ENCODE measurements around the gene CROCC2. TPM values are rescaled to one million over a fixed set of nuclear protein-coding genes. Genes with fewer than 3 reads are reported as not detected.

The CROCC2 gene
- total RNA-seq, 1 experiment from 2014 or later, result not detected

DNA sequence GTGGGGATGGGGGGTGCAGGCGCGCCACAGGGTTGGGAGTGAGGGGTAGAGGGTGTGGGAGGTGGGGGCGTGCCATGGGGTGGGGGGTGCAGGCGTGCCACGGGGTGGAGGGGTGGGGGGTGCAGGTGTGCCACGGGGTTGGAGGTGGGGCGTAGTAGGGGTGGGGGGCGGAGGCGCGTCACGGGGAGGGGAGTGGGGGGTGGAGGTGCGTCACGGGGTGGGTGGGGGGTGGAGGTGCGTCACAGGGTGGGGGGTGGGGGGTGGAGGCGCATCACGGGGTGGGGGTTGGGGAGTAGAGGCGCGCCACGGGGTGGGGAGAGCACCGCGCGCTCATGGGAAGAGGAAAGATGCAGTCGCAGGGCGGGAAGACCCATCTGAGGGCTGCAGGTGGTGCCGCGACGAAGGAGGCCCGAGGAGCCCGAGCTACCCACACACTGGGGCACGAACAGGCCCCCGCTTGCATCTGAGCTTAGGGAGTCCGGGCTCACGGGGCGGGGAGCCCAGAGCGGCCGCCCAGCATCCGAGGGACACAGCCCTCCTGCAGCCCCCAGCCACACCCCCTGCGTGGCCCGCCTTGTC, 129.8 kb downstream of the CROCC2 start:
- DNase-seq (ENCODE audit: low spot score), result no peak

DNA sequence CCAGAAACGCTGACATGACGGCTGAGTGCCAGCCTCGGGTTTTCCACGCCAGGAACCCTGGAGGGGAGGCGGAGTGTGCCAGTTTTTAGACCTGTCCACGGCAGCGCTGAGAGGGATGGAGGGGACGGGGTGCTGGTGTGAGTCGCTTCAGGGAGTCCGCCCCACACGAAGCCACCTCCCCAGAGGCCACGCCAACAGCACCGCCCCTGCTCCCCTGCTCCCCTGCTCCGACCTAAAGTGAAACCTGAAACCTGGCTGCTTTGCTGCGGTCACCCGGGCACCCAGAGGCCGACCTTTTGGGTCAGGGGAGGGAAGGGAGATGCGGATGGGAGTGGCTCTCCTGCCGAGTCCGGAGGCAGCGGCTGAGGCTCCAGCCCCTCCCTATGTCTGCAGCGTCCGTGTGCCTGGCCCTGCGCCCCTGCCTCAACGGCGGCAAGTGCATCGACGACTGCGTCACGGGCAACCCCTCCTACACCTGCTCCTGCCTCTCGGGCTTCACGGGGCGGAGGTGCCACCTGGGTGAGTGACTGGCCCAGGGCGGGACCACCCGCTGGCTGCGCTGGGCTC, 130.3 kb downstream of the CROCC2 start:
- DNase-seq (ENCODE audit: low spot score), result no peak

DNA sequence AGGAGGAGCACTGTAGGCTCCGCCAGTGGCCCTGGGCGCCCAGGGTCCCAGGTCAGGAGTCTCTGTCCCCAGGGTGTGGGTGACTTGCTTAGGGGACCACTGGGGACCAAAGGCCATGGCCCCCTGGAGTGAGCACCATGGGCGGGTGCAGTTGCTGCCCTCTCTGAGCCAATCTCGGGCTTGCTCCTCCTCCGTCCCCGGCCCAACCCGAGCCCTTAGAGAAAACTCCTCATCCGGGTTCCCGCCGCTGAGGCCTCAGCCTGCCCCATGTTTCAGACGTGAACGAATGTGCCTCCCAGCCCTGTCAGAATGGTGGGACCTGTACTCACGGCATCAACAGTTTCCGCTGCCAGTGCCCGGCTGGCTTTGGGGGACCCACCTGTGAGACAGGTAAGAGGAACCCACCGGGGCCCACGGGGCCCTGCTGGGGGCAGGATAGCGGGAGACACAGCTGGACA, 130.9 kb downstream of the CROCC2 start:
- DNase-seq (ENCODE audit: low spot score), result no peak

DNA sequence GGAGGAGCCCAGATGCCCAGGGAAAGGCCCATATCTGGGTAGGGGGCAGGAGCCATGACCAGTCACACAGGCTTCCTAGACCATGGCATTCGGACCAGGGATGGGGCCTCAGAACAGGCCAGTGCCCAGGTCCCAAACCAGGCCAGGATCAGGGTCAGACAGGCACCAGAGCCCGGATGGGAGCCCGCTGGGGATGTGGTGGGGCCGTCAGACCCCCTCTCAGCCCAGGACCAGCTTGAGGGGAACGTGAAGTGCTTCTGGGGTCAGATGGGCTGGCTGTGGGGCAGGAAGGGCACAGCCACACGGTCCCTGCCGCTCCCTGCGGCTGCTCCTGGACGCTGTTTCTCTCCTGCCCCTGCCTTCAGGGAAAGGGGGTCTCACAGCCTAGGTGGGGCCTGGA, 131.4 kb downstream of the CROCC2 start:
- no peak for DNase-seq (ENCODE audit: low spot score)

DNA sequence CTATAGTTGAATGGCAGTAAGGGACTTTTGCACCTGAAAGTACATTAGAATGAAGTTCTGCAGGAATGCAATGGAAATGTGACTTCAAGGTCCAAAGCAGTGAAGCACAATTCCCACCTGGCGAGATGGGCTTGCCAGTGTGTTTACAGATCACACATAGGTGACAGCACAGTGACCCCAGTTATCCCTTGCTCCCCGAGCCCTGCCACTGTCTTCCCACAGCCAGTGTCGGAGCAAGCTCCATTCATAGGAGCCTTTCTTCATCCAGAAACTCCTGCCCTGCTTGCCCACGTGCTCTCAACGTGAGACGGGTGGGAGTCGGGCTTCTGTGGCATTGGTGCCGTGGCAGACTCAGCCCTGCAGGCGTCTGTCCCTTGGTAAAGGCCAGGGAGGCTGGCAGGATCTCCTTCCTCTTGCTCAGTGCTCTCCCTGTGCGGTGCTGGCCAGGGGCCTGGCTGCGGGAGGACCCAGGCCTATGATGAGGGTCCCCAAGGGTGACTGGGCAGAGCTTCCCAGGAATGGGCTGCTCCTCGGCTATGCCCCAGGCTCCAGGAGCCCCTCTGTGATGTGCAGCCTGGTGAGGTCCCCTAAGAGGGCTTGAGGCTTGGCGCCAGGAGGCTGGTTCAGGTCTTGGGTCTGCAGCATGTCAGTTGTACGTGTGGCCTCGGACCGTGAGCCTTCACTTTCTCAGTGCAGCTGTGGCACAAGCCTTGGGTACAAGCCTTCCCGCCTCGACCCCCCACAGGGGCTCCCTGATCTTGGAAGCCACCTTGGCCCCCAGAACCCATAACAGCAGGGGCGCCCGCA, 132.4 kb downstream of the CROCC2 start:
- DNase-seq (ENCODE audit: low spot score), result no peak

DNA sequence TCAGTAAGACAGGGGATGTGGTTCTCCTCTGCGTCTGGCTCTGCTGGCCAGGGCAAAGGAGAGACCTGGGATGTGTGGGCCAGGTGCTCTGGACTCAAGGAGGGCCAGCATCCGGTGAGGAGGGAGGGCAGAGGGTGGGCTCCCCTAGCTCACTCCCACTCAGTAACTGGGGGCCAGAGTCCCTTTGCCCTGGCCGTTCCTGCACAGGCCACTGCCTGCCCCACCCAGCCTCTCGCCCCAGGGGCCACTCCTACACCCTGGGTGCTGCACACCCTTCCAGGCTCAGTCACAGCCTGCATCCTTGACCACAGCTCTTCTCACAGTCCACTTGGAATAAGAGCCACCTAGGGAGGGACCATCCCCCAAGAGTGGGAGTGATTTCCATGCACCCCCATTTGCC, 133.3 kb downstream of the CROCC2 start:
- DNase-seq (ENCODE audit: low spot score), result no peak

DNA sequence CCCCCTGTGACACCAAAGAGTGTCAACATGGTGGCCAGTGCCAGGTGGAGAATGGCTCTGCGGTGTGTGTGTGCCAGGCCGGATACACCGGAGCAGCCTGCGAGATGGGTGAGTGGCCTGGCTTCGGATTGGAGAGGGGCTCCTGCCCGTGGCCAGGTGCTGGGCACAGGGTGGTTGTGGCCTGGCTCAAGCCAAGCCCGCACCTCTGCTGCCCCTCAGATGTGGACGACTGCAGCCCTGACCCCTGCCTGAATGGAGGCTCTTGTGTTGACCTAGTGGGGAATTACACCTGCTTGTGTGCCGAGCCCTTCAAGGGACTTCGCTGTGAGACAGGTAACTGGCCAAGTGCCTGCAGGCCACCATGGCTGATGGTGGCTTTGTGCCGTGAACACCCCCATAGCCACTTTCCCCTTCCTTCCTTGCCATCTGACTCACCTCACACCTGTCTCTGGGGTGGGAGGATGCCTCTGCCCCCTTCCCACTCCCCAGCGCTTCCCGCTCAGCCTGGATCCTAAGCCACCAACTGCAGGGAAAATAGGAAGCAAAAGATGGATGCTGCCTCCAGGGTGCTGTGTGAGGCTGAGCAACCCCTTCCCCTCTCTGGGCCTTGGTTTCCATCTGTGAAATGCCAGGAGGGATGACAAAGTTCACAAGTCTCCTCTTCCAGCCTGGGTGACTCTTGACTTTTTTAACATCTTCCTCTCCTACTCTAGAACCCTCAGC, 134.1 kb downstream of the CROCC2 start:
- no peak for DNase-seq (ENCODE audit: low spot score)

DNA sequence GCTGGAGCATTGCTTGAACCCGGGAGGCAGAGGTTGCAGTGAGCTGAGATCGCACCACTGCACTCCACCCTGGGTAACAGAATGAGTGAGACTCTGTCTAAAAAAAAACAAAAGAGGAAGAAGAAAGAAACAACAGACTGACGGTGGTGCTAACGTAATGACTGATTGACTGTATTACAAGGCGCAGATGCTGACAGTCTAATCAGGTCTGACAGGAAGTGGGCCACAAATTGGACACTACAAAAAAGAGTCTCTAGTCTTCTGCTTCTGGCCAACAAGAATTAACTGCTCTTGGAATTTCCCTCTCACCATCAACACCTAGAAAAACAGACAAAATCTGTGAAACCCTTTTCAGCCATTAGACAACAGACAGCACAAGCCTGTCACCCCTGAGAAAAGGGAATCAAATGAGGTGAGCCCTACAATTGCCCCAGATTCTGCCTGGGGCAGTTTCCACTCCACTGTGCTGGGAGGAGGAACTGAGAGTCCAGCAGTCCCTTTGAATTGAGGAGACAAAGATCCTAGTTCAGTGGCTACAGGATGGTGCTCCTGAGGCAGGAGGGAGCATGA, 135.5 kb downstream of the CROCC2 start:
- no peak for DNase-seq (ENCODE audit: low spot score)

Other genes starting within 250 kb of the CROCC2 start
- gene AQP12B, start 223.5 kb upstream of the CROCC2 start, total RNA-seq (2014; rRNA removed; shearing (Covaris generic)), result not detected in 2 replicates
- not detected in 2 replicates for gene AQP12A, start 214.5 kb upstream of the CROCC2 start, total RNA-seq (2014; rRNA removed; shearing (Covaris generic))
- 1.4 and 1.9 TPM in 2 replicates for gene KIF1A, start 86.1 kb upstream of the CROCC2 start, total RNA-seq (2014; rRNA removed; shearing (Covaris generic))
- gene AGXT, start 37.5 kb upstream of the CROCC2 start, total RNA-seq (2014; rRNA removed; shearing (Covaris generic)), result not detected in 2 replicates
- not detected in 2 replicates for gene MAB21L4, start 10.2 kb upstream of the CROCC2 start, total RNA-seq (2014; rRNA removed; shearing (Covaris generic))
- gene SNED1, start 92.3 kb downstream of the CROCC2 start, total RNA-seq (2014; rRNA removed; shearing (Covaris generic)), result 1.7 and 2.6 TPM in 2 replicates
- gene MTERF4, start 196.0 kb downstream of the CROCC2 start, total RNA-seq (2014; rRNA removed; shearing (Covaris generic)), result 36.8 and 37.6 TPM in 2 replicates
- gene PASK, start 243.1 kb downstream of the CROCC2 start, total RNA-seq (2014; rRNA removed; shearing (Covaris generic)), result 3.3 and 15.5 TPM in 2 replicates
- gene PPP1R7, start 244.1 kb downstream of the CROCC2 start, total RNA-seq (2014; rRNA removed; shearing (Covaris generic)), result 60.3 and 103 TPM in 2 replicates

Data from H4 (cell line).